ENCODE results near the gene SERPINA12.
"Not testable (repeated sequence)": the region's sequence is repeated elsewhere in the genome, so short reads cannot be mapped to it uniquely, and the experiment has no call there.

The SERPINA12 gene

GRCh38 chr14:94482132-94483070 is 26.9 kb downstream of the SERPINA12 start:
- H3K27me3 ChIP-seq (ENCODE audit: control insufficient read depth, insufficient read depth, low read length): peaks cover 12% of the 10 kb centered on the region
- H3K4me3 ChIP-seq (ENCODE audit: low read length); H3K9ac ChIP-seq (ENCODE audit: low read length); H3K9me3 ChIP-seq (ENCODE audit: control insufficient read depth, low read length); H3K4me1 ChIP-seq (ENCODE audit: control insufficient read depth, insufficient read depth, low read length); H3K36me3 ChIP-seq (ENCODE audit: control insufficient read depth, insufficient read depth, low read length): not testable (repeated sequence)

- Histone ChIP-seq H3K27me3 (ENCODE audit: control insufficient read depth, insufficient read depth, low read length) (peaks cover 8% of the 10 kb centered on the region), H3K36me3 (ENCODE audit: control insufficient read depth, insufficient read depth, low read length) (no peaks in the 10 kb centered on the region), H3K4me3 (ENCODE audit: low read length) (no peak overlapping the region), H3K9me3 (ENCODE audit: control insufficient read depth, low read length) (no peaks in the 10 kb centered on the region), H3K9ac (ENCODE audit: low read length) (no peak overlapping the region), H3K4me1 (ENCODE audit: control insufficient read depth, insufficient read depth, low read length) (peaks cover 8% of the 10 kb centered on the region)
Observed at GRCh38 chr14:94481468-94482131, 27.7 kb downstream of the SERPINA12 start.

GRCh38 chr14:94480809-94481208 is 28.5 kb downstream of the SERPINA12 start:
- Histone ChIP-seq H3K9ac (ENCODE audit: low read length) (no peak overlapping the region), H3K36me3 (ENCODE audit: control insufficient read depth, insufficient read depth, low read length) (no peaks in the 10 kb centered on the region), H3K9me3 (ENCODE audit: control insufficient read depth, low read length) (no peaks in the 10 kb centered on the region), H3K4me3 (ENCODE audit: low read length) (no peak overlapping the region), H3K4me1 (ENCODE audit: control insufficient read depth, insufficient read depth, low read length) (peaks cover under 1% of the 10 kb centered on the region), H3K27me3 (ENCODE audit: control insufficient read depth, insufficient read depth, low read length) (peaks cover under 1% of the 10 kb centered on the region)

GRCh38 chr14:94478420-94478819 is 30.8 kb downstream of the SERPINA12 start:
- Histone ChIP-seq H3K9me3 (ENCODE audit: control insufficient read depth, low read length) (no peaks in the 10 kb centered on the region), H3K9ac (ENCODE audit: low read length) (no peak overlapping the region), H3K27me3 (ENCODE audit: control insufficient read depth, insufficient read depth, low read length) (no peaks in the 10 kb centered on the region), H3K4me3 (ENCODE audit: low read length) (no peak overlapping the region), H3K36me3 (ENCODE audit: control insufficient read depth, insufficient read depth, low read length) (no peaks in the 10 kb centered on the region), H3K4me1 (ENCODE audit: control insufficient read depth, insufficient read depth, low read length) (no peaks in the 10 kb centered on the region)

GRCh38 chr14:94476023-94476422 is 33.2 kb downstream of the SERPINA12 start, which contains the start of gene SERPINA9:
Gene SERPINA9 (minus strand): TSS chr14:94476197. CDS start chr14:94469840, 6,357 bp downstream.
- H3K9me3 ChIP-seq (ENCODE audit: control insufficient read depth, low read length): no peaks in the 10 kb centered on the region
- no peaks in the 10 kb centered on the region for H3K36me3 ChIP-seq (ENCODE audit: control insufficient read depth, insufficient read depth, low read length)
- no peaks in the 10 kb centered on the region for H3K4me1 ChIP-seq (ENCODE audit: control insufficient read depth, insufficient read depth, low read length)
- no peak within 1 kb of the TSS for H3K4me3 ChIP-seq (ENCODE audit: low read length)
- H3K9ac ChIP-seq (ENCODE audit: low read length): no peak within 1 kb of the TSS
- H3K27me3 ChIP-seq (ENCODE audit: control insufficient read depth, insufficient read depth, low read length): no peaks in the 10 kb centered on the region

GRCh38 chr14:94474581-94475031 is 34.7 kb downstream of the SERPINA12 start:
- H3K9ac ChIP-seq (ENCODE audit: low read length): no peak overlapping the region
- H3K4me3 ChIP-seq (ENCODE audit: low read length): no peak overlapping the region
- no peaks in the 10 kb centered on the region for H3K27me3 ChIP-seq (ENCODE audit: control insufficient read depth, insufficient read depth, low read length)
- H3K36me3 ChIP-seq (ENCODE audit: control insufficient read depth, insufficient read depth, low read length): no peaks in the 10 kb centered on the region
- H3K9me3 ChIP-seq (ENCODE audit: control insufficient read depth, low read length): no peaks in the 10 kb centered on the region
- no peaks in the 10 kb centered on the region for H3K4me1 ChIP-seq (ENCODE audit: control insufficient read depth, insufficient read depth, low read length)

GRCh38 chr14:94473666-94474410 is 35.4 kb downstream of the SERPINA12 start:
- Histone ChIP-seq H3K4me1 (ENCODE audit: control insufficient read depth, insufficient read depth, low read length) (no peaks in the 10 kb centered on the region), H3K9me3 (ENCODE audit: control insufficient read depth, low read length) (no peaks in the 10 kb centered on the region), H3K27me3 (ENCODE audit: control insufficient read depth, insufficient read depth, low read length) (no peaks in the 10 kb centered on the region), H3K9ac (ENCODE audit: low read length) (no peak overlapping the region), H3K36me3 (ENCODE audit: control insufficient read depth, insufficient read depth, low read length) (no peaks in the 10 kb centered on the region), H3K4me3 (ENCODE audit: low read length) (no peak overlapping the region)

GRCh38 chr14:94472842-94473241 is 36.4 kb downstream of the SERPINA12 start:
- H3K9ac ChIP-seq (ENCODE audit: low read length): no peak overlapping the region

GRCh38 chr14:94471045-94471444 is 38.2 kb downstream of the SERPINA12 start:
- Histone ChIP-seq H3K27me3 (ENCODE audit: control insufficient read depth, insufficient read depth, low read length) (no peaks in the 10 kb centered on the region), H3K4me3 (ENCODE audit: low read length) (no peak overlapping the region), H3K36me3 (ENCODE audit: control insufficient read depth, insufficient read depth, low read length) (no peaks in the 10 kb centered on the region), H3K9ac (ENCODE audit: low read length) (no peak overlapping the region), H3K4me1 (ENCODE audit: control insufficient read depth, insufficient read depth, low read length) (no peaks in the 10 kb centered on the region), H3K9me3 (ENCODE audit: control insufficient read depth, low read length) (no peaks in the 10 kb centered on the region)

More at GRCh38 chr14:94472842-94473241, 36.4 kb downstream of the SERPINA12 start:
- Histone ChIP-seq H3K36me3 (ENCODE audit: control insufficient read depth, insufficient read depth, low read length) (no peaks in the 10 kb centered on the region), H3K9me3 (ENCODE audit: control insufficient read depth, low read length) (no peaks in the 10 kb centered on the region), H3K4me3 (ENCODE audit: low read length) (no peak overlapping the region), H3K27me3 (ENCODE audit: control insufficient read depth, insufficient read depth, low read length) (no peaks in the 10 kb centered on the region), H3K4me1 (ENCODE audit: control insufficient read depth, insufficient read depth, low read length) (no peaks in the 10 kb centered on the region)

- Histone ChIP-seq H3K9ac (ENCODE audit: low read length) (no peak overlapping the region), H3K9me3 (ENCODE audit: control insufficient read depth, low read length) (no peaks in the 10 kb centered on the region), H3K36me3 (ENCODE audit: control insufficient read depth, insufficient read depth, low read length) (no peaks in the 10 kb centered on the region), H3K27me3 (ENCODE audit: control insufficient read depth, insufficient read depth, low read length) (no peaks in the 10 kb centered on the region), H3K4me3 (ENCODE audit: low read length) (no peak overlapping the region), H3K4me1 (ENCODE audit: control insufficient read depth, insufficient read depth, low read length) (no peaks in the 10 kb centered on the region)
Observed at GRCh38 chr14:94470311-94470710, 39.0 kb downstream of the SERPINA12 start.

- Histone ChIP-seq H3K4me3 (ENCODE audit: low read length) (no peak overlapping the region), H3K36me3 (ENCODE audit: control insufficient read depth, insufficient read depth, low read length) (no peaks in the 10 kb centered on the region), H3K9me3 (ENCODE audit: control insufficient read depth, low read length) (no peaks in the 10 kb centered on the region), H3K9ac (ENCODE audit: low read length) (no peak overlapping the region), H3K27me3 (ENCODE audit: control insufficient read depth, insufficient read depth, low read length) (no peaks in the 10 kb centered on the region), H3K4me1 (ENCODE audit: control insufficient read depth, insufficient read depth, low read length) (no peaks in the 10 kb centered on the region)
Observed at GRCh38 chr14:94469261-94469660, 40.0 kb downstream of the SERPINA12 start.

Measured in mucosa of stomach (tissue), 1 donor.